GM12892 (cell line): ENCODE measurements around the gene LRRC74B.

Experiments
- POLR2A ChIP-seq: IDR thresholded peaks from 2 replicates; pipeline ENCODE4 v1.6.1; 2011; ENCODE audit warnings: low read depth, low read length, control low read depth
- POLR2AphosphoS5 ChIP-seq: IDR thresholded peaks from 2 replicates; pipeline ENCODE4 v1.6.1; 2011; ENCODE audit warnings: low read depth, low read length, control low read depth
- TAF1 ChIP-seq: IDR thresholded peaks from 2 replicates; pipeline ENCODE4 v1.6.1; 2011; ENCODE audit warnings: low read depth, mild to moderate bottlenecking, control low read depth, low read length, borderline replicate concordance

DNA sequence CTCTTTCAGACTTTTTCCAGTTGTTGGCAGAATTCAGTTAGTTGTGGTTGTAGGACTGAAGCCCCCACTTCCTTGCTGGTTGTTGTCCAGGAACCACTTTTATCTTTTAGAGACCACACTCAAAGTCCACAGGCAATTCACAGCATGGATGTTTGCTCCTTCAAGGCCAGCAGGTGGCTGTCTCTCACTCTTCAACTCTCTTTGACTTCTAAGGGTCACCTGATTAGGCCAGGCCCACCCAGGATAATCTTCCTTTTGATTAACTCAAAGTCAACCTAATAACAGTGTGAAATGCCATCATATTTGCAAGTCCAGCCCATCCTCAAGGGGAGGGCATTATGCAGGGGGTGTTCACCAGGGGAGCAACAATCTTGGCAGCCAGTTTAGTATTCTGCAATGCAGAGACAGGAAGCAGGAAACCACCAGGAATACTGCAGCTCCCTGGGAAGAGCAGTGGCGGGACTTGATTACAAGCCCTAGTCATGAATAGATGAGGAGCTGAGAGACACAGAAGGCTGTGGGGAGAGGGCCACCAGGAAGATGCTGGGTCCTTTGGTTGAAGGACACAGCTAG is 52.4 kb downstream of the LRRC74B start:
- TF ChIP-seq POLR2A (no peak), POLR2AphosphoS5 (no peak), TAF1 (no peak)
